Measurements from ENCODE around the gene EQTN.
"Not testable (repeated sequence)": the region's sequence is repeated elsewhere in the genome, so short reads cannot be mapped to it uniquely, and the experiment has no call there.

EQTN gene

DNA sequence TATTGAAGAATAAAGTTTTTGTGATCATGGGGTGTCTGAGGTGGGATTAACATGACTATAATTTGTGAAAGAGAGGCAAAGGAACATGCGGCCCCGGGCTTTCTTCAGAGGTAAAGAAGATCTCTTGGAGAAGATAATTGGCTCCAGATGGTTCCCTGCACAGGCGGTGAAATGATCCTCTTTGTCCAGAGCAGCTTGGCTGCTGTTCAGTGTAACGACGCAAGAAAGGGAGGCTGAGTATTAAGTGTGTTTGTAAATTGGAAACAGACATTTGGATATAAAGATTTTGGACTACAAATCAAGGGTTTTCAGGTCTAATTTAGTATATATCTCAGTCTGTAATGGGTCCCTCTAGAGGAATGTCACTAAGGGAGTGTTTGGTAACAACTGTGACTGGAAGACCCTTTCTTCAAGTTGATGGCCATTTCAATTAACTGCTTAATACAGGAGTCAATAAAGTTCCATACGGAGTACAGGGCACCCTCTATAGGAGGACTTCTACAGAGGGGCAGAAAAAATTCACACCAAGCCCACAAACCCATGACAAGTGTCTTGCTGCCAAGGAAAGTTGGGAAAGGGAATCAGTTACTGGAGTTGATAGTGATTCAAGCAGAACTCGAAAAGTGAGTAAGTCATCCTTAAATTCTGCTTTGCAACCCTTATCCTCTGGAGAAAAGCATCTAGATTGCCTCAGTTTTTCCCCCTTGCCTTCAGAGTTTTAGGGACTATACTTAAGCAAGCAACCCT is 4.1 kb downstream of the EQTN start:
- DNase-seq: no peak

DNA sequence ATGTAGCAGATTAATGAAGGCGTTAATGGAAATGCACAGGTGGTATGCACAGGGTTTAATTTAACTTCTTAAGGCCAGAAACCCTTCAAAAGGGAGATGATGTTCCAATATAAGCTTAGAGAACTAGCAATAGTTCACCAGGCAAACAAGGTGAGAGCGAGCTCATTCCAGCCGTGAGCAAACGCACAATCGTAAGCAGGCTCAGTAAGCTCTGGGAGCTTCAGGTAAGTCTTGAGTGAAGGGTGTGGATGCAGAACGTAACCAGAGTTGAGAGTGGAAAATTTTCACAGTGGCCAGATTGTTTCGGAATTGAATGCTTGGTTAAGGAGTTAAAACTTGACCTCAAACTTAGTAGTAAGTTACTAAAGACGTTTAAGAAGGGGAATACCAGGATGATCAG is 5.7 kb downstream of the EQTN start:
- no peak for DNase-seq

DNA sequence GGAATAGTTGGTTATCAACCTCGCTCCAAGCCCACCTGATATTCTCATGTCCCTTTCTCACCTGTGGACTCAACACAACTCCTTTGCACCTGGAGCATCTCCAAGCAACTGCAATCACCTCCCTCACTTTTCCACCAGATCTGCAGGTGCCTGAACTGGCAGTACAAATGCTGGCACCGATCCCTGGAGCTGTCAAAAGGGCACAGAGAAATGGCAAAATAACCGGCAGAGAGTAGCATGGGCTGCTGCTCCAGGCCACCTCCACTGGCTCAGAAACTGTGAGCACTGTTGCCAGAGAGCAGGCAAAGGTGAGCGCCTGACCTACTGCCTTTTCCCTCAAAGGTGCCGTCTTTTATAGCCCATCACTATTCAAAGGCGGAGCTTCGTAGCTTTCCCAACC is 14.7 kb downstream of the EQTN start:
- no peak for DNase-seq

DNA sequence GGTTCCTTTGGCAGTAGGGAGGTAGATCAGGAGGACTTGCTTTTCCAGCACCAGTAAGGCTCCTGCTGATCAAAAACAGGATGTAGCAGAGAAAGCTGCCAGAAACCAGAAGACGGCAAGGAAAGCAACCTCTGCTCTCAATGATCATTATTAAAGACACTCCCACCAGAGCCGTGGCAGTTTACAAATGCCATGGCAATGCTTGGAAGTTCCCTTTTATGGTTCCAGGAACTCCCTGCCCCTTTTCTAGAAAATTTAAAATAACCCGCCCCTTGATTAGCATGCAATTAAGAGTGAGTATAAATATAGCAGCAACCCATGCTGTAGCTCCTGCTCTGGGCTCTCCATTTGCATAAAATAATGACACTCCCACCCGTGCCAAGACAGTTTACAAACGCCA is 16.1 kb downstream of the EQTN start:
- no peak for DNase-seq

DNA sequence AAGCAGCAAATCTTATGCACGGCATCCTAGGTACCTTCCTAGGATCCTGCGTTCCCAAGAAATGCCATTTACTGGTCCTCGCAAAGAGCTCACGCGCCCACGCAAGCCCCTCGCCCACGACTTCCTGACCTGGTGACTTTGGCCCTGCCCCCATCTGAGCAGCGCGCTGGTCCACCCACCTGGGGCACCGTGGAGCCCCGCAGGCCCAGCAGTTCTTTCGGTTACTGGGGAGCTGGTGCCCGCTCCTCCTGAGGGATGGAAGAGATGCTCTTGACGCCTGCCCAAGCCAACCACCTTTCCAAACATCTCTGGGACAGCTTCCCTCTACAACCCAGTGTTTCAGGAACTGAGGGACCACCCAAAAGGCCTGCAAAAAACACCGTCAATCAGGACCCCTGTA is 16.7 kb downstream of the EQTN start:
- no peak for DNase-seq

DNA sequence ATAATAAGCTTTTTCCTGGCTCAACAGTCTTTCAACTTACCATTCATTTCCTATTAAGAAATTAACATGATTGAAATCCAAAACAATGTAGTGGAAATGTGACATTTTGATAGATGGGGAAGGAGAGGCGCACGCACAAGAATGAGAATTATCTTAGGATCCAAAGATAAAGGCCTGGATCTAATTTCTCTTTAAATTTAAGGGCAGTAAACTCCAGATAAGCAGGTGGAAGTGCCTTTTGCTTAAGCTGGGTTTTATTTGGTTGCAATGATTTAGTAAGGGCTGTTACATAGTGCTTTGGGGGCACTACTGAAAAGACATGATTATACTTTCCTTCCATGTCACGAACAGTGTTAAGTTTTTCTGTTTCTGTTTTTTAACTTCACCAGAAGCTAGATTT is 17.3 kb downstream of the EQTN start:
- DNase-seq: no peak

DNA sequence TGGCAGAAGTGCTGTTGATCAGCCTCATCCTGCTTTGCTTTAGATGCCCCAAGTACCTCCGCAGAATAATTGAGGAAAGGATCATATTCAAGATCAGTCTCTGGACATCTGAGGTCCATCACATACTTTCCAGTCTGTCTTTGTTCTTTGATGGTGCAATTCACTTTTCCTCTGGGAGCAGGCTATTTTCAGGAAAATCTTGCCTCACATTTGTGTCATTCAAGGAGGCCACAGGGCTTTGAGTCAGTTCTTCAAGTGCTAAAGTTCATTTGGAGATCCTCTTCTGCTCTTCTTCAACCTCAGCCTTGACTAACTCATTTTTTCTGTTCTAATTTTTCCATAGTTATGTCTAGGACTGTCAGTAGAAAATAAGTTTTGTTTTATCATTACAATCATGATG is 18.6 kb downstream of the EQTN start:
- no peak for DNase-seq

DNA sequence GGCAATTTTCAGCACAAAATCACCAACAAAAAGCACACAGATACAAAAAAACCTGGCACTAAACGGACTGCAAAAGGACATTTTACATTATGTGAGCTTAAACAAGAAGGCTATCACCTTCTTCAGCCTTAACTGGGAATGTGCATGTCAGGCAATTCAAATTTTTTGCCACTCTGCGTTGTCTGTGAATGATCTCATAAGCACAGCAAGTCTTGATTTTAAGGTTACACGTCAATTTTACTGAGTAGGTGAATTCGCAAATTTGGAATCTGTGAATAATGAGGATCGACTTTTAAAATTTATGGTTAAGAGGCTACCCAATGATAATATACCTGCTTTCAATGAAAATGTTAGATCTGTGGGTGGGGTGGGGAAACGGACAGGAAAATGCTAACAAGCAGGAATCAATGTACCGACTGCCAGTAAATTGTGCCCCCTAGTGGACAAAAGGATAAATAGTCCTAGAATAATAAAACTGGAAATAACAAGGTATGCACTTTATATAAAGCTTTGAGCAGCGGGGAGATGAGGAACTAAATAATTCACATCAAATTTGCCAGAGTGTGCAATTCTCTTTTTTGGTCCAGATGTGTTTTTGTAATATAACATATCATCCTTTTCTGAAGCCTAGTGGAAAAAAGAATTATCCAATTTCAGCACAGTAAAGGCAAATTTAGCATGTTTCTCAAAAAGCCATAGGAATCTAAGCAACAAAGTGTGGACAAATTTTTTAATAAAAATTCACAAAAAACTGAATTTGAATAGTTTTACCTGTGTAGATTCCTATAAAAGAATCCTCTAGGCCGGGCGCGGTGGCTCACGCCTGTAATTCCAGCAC is 20.5 kb downstream of the EQTN start:
- no peak for DNase-seq

DNA sequence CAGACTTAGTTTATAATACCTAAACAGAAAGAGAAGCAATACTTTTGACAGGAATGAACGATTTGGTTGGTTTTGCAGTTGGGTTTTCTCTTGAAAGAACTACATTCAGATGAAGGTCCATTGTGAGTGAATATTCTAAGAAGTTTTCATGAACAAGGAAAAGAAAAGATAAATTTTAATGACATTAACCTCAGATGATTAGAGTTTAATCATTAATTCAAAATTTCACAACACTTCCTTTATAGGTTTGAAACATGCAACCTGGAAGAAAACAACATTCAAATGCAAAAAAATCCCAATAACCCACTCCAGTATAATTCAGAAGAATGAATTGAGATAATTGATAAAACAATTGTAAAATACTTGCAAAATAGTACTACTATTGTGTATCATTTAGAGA is 23.8 kb downstream of the EQTN start:
- no peak for DNase-seq

DNA sequence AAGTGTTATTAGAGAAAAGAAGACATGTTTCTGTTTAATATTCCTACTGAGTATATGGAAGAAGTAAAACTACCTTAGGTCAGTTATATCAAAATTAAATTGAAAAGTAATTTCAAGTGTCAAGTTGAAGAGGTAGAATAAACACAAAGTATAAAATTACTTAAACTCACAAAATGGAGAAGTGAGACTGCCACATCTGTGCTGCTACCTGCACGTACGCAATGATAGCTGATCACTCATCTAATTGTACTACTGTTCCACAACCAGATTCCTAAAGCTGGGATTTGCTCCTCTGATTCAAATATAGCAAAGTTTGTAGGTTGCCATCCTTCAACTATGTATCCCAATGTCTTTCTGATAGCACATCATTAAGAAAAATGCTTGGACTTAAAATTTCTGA is 24.8 kb downstream of the EQTN start:
- DNase-seq: no peak

DNA sequence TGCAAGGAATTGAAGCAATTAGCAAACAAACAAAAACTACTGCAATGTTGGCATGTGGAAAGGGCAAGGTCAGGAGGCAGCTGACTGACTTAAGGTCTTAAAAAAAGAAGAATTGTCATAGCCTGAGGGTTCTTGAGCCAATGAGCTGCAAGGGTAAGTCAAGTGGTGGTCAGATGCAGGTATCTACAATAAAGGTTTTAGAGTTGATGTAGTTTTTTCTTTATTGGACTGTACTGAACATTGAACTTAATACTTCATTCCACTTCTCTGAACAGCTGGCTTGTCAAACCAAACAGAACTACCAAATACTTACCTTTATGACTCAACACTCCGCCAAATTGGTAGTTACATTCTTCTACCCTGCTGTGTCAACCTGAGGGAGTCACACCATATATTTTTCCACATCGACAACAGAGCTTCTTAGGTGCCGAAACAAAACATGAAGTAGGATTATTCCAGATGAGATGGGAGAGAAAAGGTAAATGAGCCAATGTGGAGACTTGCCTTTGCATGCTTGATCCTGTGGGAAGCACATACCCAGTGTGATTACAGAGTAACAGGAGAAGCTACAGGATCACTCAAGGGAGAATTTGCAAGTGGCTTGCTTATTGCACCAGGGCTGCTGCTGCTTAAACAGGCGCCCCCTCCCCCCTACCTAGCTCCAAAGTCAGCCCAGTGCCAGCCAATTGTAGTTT is 35.3 kb downstream of the EQTN start:
- no peak for DNase-seq

DNA sequence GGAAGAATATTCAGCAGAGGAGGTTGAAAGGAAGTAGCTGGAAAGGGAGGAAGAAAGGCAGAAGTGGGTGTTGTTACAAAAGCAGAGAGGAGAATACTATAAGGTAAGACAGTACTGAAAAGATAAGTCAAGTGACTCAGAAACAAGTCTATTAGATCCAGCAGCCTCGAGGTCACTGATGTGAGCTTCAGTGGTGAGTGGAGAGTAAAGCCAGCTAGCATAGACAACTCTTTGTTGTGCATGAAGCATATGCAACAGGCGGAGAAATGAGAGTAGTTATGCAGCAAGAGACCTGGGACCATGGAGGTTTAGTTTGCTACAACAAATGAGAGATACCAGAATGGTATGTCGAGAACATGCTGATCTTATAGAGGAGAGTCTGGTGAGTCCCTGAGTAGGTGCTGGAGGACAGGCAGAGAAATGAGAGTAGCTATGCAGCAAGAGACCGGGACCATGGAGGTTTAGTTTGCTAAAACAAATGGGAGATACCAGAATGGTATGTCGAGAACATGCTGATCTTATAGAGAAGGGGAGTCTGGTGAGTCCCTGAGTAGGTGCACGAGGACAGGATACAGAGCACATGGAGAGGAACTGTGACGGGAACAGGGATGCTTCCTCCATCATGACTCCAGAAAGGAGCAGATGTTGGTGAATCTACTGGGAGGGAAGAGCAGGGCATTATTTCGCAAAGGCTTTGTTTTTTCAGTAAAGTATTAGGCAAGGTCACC is 36.0 kb downstream of the EQTN start:
- DNase-seq: no peak

DNA sequence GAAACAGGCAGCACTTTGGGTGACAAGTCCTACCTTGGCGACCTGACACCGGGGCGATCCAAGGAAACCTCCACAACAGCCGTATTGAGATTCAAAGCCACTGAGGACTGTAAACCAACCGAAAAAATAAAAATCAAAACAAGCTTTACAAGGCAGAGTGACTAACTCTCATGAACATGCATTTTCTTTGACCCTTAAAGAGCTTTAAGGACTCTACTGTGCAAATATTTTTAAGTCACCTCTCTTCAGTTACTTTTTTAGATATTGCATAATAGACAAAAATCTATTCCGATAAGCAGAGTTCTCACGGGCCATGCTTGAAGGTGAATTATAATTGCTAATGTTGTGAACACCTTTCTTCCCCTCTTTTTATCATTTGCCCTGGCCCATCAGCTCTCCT is 38.3 kb downstream of the EQTN start:
- no peak for DNase-seq

DNA sequence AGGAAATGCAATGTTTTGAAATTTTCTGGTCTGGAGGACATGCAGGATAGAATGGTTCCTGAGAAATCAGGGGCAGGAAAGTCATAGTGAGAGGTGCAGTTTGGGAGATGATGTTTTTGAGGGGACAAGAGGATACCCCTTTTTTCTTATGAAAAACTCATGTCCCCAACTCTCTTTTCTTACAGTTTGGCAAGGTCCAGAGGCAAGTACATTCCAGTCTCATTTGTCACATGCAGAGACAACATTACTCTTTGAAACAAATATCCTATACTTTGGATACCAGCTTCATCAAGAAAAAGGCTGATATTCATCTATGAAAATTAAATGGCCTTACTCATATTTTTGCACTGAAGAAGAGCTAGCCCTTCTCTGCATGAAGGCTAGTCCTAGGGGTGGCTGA is 48.2 kb downstream of the EQTN start:
- DNase-seq: no peak

DNA sequence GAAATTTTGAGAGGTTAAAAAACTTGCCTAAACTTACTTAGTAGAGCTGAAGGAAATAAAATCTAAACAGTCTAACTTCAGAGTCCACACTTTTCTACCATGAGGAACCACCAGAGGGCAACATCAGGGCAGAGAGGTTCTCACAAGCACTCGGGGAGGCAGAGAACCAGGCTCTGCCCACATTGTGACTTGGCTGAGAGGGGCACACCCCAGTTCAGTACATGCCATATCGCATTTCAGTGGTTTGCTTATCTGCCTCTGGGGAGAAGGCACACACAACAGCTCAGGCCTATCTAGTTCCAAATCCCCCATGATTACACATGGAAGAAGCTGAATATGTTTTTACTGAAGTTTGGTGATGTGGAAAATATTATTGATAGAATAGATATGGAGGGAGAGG is 49.2 kb downstream of the EQTN start:
- DNase-seq: no peak

DNA sequence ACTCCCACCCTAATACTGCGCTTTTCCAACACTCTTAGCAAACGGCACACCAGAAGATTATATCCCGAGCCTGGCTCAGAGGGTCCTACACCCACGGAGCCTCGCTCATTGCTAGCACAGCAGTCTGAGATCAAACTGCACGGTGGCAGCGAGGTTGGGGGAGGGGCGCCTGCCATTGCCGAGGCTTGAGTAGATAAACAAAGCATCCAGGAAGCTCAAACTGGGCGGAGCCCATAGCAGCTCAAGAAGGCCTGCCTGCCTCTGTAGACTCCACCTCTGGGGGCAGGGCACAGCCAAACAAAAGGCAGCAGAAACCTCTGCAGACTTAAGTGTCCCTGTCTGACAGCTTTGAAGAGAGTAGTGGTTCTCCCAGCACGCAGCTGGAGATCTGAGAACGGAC is 57.3 kb downstream of the EQTN start:
- not testable (repeated sequence) for DNase-seq
